ENCODE data around the gene MKLN1. TPM values are rescaled to one million over a fixed set of nuclear protein-coding genes. Genes with fewer than 3 reads are reported as not detected.

Gene MKLN1
- total RNA-seq, 4 donors from 2014 or later = 15.2 to 42.3 (median 24.0) TPM

- intact Hi-C loops (cut with DNase I) = no loop called here
- H3K27ac ChIP-seq = peak overlapping the region in 1 of 4 donors; percentile 74
- no peaks in the 10 kb centered on the region for H3K9me3 ChIP-seq
- H3K4me3 ChIP-seq = no peak overlapping the region
- peaks cover 0 to 29% (median 9%) of the 10 kb centered on the region in 3 donors for H3K4me1 ChIP-seq
- H3K36me3 ChIP-seq = peaks cover 0 to 34% (median 0%) of the 10 kb centered on the region in 3 donors
- WGBS, 2 donors = 63 to 70% methylated on average over 3 of the region's 3 CpGs
- DNase-seq = no peak
- no peaks in the 10 kb centered on the region for H3K27me3 ChIP-seq
- TF ChIP-seq POLR2A (IDR thresholded peaks at IDR 0.05) (no peak), CTCF (IDR thresholded peaks at IDR 0.05) (no peak)
Observed at GRCh38 chr7:131501422-131501821, 173.7 kb downstream of the MKLN1 start.

DNA sequence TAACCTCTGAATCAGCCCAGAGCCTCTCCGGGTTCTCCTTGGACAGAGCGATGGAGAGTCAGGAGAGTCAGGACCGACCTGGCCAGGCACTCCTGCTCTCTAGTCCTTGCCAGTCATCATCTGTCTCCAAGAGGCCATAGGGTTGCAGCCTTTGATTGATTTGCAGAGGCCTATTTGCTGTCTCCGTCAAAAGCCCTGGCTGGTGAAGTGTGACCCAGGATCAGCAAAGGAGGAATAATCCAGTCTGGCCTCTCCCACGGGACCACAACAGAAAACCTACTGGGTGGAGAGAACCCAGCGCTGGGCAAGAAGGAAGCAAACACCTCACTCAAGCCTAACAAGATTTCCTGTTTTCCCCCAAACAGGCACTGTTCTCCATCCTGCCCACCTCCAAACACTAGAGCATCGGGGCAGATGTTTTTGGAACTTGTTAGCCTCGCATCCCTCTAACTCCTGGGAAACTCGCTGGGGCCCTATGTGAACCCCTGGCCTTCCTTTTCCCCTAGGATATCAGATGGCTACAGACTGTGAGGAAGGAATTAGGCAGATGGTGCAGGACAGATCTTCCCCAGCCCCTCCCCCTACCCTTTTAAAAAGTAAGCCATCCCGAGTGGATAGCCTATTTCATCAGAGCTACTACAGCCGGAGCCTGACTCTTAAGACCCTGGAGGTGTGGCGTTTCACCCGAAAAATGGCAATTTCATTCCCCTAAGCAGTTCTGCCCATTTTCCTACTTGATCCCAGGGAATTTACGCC is 174.4 kb downstream of the MKLN1 start:
- Histone ChIP-seq H3K4me3 (no peak overlapping the region), H3K4me1 (peaks cover 0 to 29% (median 9%) of the 10 kb centered on the region in 3 donors), H3K36me3 (peaks cover 0 to 29% (median 0%) of the 10 kb centered on the region in 3 donors), H3K9me3 (no peaks in the 10 kb centered on the region), H3K27ac (peak overlapping the region; percentile 9 to 74 (median 54)), H3K27me3 (no peaks in the 10 kb centered on the region)
- 83 to 88% methylated on average over 9 to 12 of the region's 14 CpGs for WGBS, 2 donors
- TF ChIP-seq CTCF (IDR thresholded peaks at IDR 0.05) = no peak
- TF ChIP-seq POLR2A (IDR thresholded peaks at IDR 0.05) = no peak
- intact Hi-C loops (cut with DNase I) = no loop called here
- DNase-seq = no peak

DNA sequence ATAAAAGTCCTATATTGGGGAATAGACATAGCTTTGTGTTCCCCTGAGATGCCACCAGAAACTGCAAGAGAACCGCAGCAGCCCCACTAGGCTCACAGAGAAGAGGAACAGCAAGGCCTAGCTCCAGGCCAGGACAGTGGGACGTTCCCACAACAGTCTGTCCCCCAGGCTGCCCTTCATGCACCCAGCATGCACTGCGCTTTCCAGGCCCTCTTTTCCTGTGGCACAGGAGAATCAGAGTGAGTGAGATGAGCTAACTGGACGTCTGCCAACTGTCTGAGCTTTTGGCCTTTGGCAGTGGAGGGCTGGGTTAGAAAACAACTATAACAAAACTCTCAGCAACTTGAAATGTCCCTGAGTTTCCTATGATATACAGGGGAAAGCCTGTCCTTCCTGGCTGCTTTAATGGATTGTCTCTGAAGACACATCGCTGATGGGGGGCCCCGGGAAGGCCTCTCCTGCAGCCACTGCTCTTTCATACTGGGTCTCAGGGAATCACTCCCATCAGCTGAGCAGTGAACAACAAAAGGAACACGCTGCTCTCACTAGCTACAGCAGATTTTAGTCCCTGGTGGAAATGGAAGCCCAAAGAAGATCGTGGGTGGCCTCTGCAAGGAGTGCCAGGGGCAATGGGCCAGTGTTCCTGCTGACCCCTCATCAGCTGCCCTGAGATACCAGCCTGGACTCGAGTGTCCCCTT is 175.3 kb downstream of the MKLN1 start:
- Histone ChIP-seq H3K4me3 (no peak overlapping the region), H3K4me1 (peaks cover 0 to 29% (median 10%) of the 10 kb centered on the region in 3 donors), H3K27me3 (peaks cover 0 to 4% (median 0%) of the 10 kb centered on the region in 4 donors), H3K9me3 (no peaks in the 10 kb centered on the region), H3K36me3 (peaks cover 0 to 20% (median 0%) of the 10 kb centered on the region in 3 donors), H3K27ac (peak overlapping the region; percentile 9 to 74 (median 54))
- no peak for DNase-seq
- TF ChIP-seq POLR2A (IDR thresholded peaks at IDR 0.05) (no peak), CTCF (IDR thresholded peaks at IDR 0.05) (no peak)
- intact Hi-C loops (cut with DNase I) = no loop called here
- 52 to 62% methylated on average over 4 of the region's 9 CpGs for WGBS, 2 donors

- H3K4me1 ChIP-seq = peaks cover 0 to 32% (median 12%) of the 10 kb centered on the region in 3 donors
- peaks cover 0 to 4% (median 0%) of the 10 kb centered on the region in 4 donors for H3K27me3 ChIP-seq
- peaks cover 0 to 13% (median 0%) of the 10 kb centered on the region in 3 donors for H3K36me3 ChIP-seq
- no peaks in the 10 kb centered on the region for H3K9me3 ChIP-seq
- peak overlapping the region in 2 of 4 donors; percentile 67 to 74 for H3K27ac ChIP-seq
- intact Hi-C loops (cut with DNase I) = no loop called here
- WGBS, 2 donors = 60 to 73% methylated on average over 6 of the region's 6 CpGs
- no peak for DNase-seq
- TF ChIP-seq CTCF (IDR thresholded peaks at IDR 0.05) = no peak
- no peak for TF ChIP-seq POLR2A (IDR thresholded peaks at IDR 0.05)
- no peak overlapping the region for H3K4me3 ChIP-seq
Observed at GRCh38 chr7:131503639-131504038, 176.0 kb downstream of the MKLN1 start.

All from esophagus squamous epithelium (tissue), 5 donors.